SK-N-SH (cell line): ENCODE measurements around the gene SFMBT2. TPM values are rescaled to one million over a fixed set of nuclear protein-coding genes. Genes with fewer than 3 reads are reported as not detected.
A peak's percentile ranks its signal among the peaks of the same experiment; 100 is the strongest.

Experiments used
- CTCF ChIA-PET: fragments of 300-600, 350-600 bp; formaldehyde crosslinking; extraction: SDS; loops from one replicate; lab custom pipeline; 2021; lab: Yijun Ruan, JAX
- POLR2A ChIA-PET: fragments of 350-600 bp; sonication (Branson Sonifier 250); formaldehyde crosslinking; extraction: SDS; loops from one replicate; lab custom pipeline; 2020; ENCODE audit warnings: antibody characterized with exemption, inconsistent platforms; lab: Yijun Ruan, JAX
- DNase-seq: peaks from one replicate; pipeline ENCODE4 v3.0.0; 2012
- H2AFZ ChIP-seq: fragments of 200-600 bp; sonication (generic); 2 replicates; pipeline ENCODE4 v1.8.1; 2016; ENCODE audit warnings: antibody characterized with exemption, mild to moderate bottlenecking, low read depth
- H3F3A ChIP-seq: fragments of 200-600 bp; sonication (generic); replicated peaks from 2 replicates; pipeline ENCODE3; 2016; ENCODE audit warnings: antibody characterized with exemption, mild to moderate bottlenecking; ENCODE audit not compliant: insufficient read depth
- H3K27ac ChIP-seq, 2 experiments: fragments of 200-500 bp in 1 of 2; fragments of 200-600 bp in 1 of 2; sonication (Bioruptor generic) in 1 of 2; sonication (generic), shearing (Covaris generic) in 1 of 2; 2 replicates each; pipeline versions ENCODE4 v1.5.1 to v1.6.1; 2014 to 2016; ENCODE audit warnings: low read depth in 2 of 2, inconsistent platforms in 1 of 2, low read length in 1 of 2, mild to moderate bottlenecking in 1 of 2, mixed read lengths in 1 of 2
- H3K27me3 ChIP-seq: fragments of 200-600 bp; sonication (generic), shearing (Covaris generic); 2 replicates; pipeline ENCODE4 v1.6.1; 2016; ENCODE audit warnings: mixed run types; ENCODE audit not compliant: insufficient read depth
- H3K36me3 ChIP-seq, 2 experiments: fragments of 200-500 bp in 1 of 2; fragments of 200-600 bp in 1 of 2; sonication (Bioruptor generic) in 1 of 2; sonication (generic) in 1 of 2; replicated peaks in 1 of 2; 2 replicates each; pipeline versions ENCODE3 to v1.5.1; 2014 to 2016; ENCODE audit warnings: low read length in 1 of 2, mild to moderate bottlenecking in 1 of 2; ENCODE audit not compliant: insufficient read depth in 2 of 2, control insufficient read depth in 1 of 2
- H3K4me1 ChIP-seq, 2 experiments: fragments of 200-500 bp in 1 of 2; fragments of 200-600 bp in 1 of 2; sonication (Bioruptor generic) in 1 of 2; sonication (generic), shearing (Covaris generic) in 1 of 2; 2 replicates each; pipeline versions ENCODE4 v1.5.1 to v1.6.1; 2014 to 2016; ENCODE audit warnings: low read depth in 1 of 2, low read length in 1 of 2, mixed run types in 1 of 2; ENCODE audit not compliant: insufficient read depth in 2 of 2, control insufficient read depth in 1 of 2
- H3K4me2 ChIP-seq: fragments of 200-600 bp; sonication (generic), shearing (Covaris generic); 2 replicates; pipeline ENCODE4 v1.6.1; 2017; ENCODE audit warnings: mixed run types
- H3K4me3 ChIP-seq, 2 experiments: fragments of 200-500 bp in 1 of 2; fragments of 200-600 bp in 1 of 2; sonication (Bioruptor generic) in 1 of 2; sonication (generic), shearing (Covaris generic) in 1 of 2; 2 replicates each; pipeline versions ENCODE4 v1.5.1 to v1.8.1; 2014 to 2016; ENCODE audit warnings: low read depth in 2 of 2, inconsistent platforms in 1 of 2, low read length in 1 of 2, mild to moderate bottlenecking in 1 of 2, mixed read lengths in 1 of 2, moderate library complexity in 1 of 2
- H3K79me2 ChIP-seq: fragments of 200-600 bp; sonication (generic); 2 replicates; pipeline ENCODE4 v1.8.1; 2017; ENCODE audit warnings: mild to moderate bottlenecking; ENCODE audit not compliant: insufficient read depth
- H3K9ac ChIP-seq: fragments of 200-600 bp; sonication (generic); 2 replicates; pipeline ENCODE4 v1.6.1; 2017; ENCODE audit warnings: mixed run types
- H3K9me2 ChIP-seq: fragments of 200-600 bp; sonication (generic); 2 replicates; pipeline ENCODE4 v1.6.1; 2017; ENCODE audit warnings: mixed run types
- H3K9me3 ChIP-seq: fragments of 200-600 bp; sonication (generic); 2 replicates; pipeline ENCODE4 v1.6.1; 2017; ENCODE audit warnings: mixed run types, mild to moderate bottlenecking, moderate library complexity
- H4K20me1 ChIP-seq: fragments of 200-600 bp; sonication (generic); 2 replicates; pipeline ENCODE4 v1.6.1; 2017; ENCODE audit warnings: mild to moderate bottlenecking, mixed run types; ENCODE audit not compliant: insufficient read depth
- CHD2 ChIP-seq: fragments of 150-350 bp; IDR thresholded peaks from 2 replicates; pipeline ENCODE4 v1.6.1; 2018; ENCODE audit warnings: low read length; ENCODE audit not compliant: partially characterized antibody
- CTCF ChIP-seq: fragments of 200-600 bp; sonication (generic); IDR thresholded peaks from 2 replicates; pipeline ENCODE4 v1.6.1; 2017; ENCODE audit warnings: antibody characterized with exemption, mild to moderate bottlenecking, moderate library complexity
- ELF1 ChIP-seq: IDR thresholded peaks from 2 replicates; pipeline ENCODE4 v1.4.0; 2012
- EP300 ChIP-seq, 2 experiments: IDR thresholded peaks; 2 replicates each; pipeline versions ENCODE4 v1.4.0 to v1.6.1; 2012; ENCODE audit warnings: borderline replicate concordance in 1 of 2, low read depth in 1 of 2, low read length in 1 of 2
- FOXJ3 ChIP-seq: sonication (generic); formaldehyde crosslinking; IDR thresholded peaks from 2 replicates; pipeline ENCODE4 v1.5.1; 2020; ENCODE audit warnings: mild to moderate bottlenecking, missing genetic modification reagents
- FOXM1 ChIP-seq: IDR thresholded peaks from 2 replicates; pipeline ENCODE4 v1.4.0; 2012; ENCODE audit warnings: low read depth, mild to moderate bottlenecking
- GABPA ChIP-seq: IDR thresholded peaks from 2 replicates; pipeline ENCODE4 v1.4.0; 2012; ENCODE audit warnings: low read depth, mild to moderate bottlenecking
- GATA2 ChIP-seq: sonication (generic); formaldehyde crosslinking; IDR thresholded peaks from 2 replicates; pipeline ENCODE4 v1.5.0; 2020; ENCODE audit warnings: mild to moderate bottlenecking, missing genetic modification reagents
- JUND ChIP-seq: IDR thresholded peaks from 2 replicates; pipeline ENCODE4 v1.4.0; 2012
- MXI1 ChIP-seq: IDR thresholded peaks from 2 replicates; pipeline ENCODE4 v1.6.1; 2012; ENCODE audit warnings: mild to moderate bottlenecking, low read depth, low read length, improper control_type of control experiment
- NFIC ChIP-seq: IDR thresholded peaks from 2 replicates; pipeline ENCODE4 v1.4.0; 2012; ENCODE audit warnings: borderline replicate concordance
- NRF1 ChIP-seq: IDR thresholded peaks from 2 replicates; pipeline ENCODE4 v1.6.1; 2012; ENCODE audit warnings: low read depth, mild to moderate bottlenecking, low read length
- PBX3 ChIP-seq: IDR thresholded peaks from 2 replicates; pipeline ENCODE4; 2012
- RAD21 ChIP-seq: IDR thresholded peaks from 2 replicates; pipeline ENCODE4 v1.6.1; 2012; ENCODE audit warnings: mild to moderate bottlenecking, low read length
- RXRA ChIP-seq: IDR thresholded peaks from 2 replicates; pipeline ENCODE4 v1.4.0; 2012; ENCODE audit warnings: low read depth, mild to moderate bottlenecking, borderline replicate concordance
- SIN3A ChIP-seq: IDR thresholded peaks from 2 replicates; pipeline ENCODE4 v1.6.1; 2012; ENCODE audit warnings: low read depth, mild to moderate bottlenecking, low read length, moderate library complexity, borderline replicate concordance
- TEAD4 ChIP-seq: IDR thresholded peaks from 2 replicates; pipeline ENCODE4 v1.4.0; 2012; ENCODE audit warnings: mild to moderate bottlenecking, borderline replicate concordance; ENCODE audit not compliant: insufficient read depth
- USF1 ChIP-seq: IDR thresholded peaks from 2 replicates; pipeline ENCODE4 v1.4.0; 2012; ENCODE audit warnings: low read depth, borderline replicate concordance
- ZBTB33 ChIP-seq: IDR thresholded peaks from 2 replicates; pipeline ENCODE4 v1.4.0; 2012; ENCODE audit warnings: low read depth, borderline replicate concordance
- WGBS: methylation state at CpG from one replicate; pipeline ENCODE4 v1.1.6; 2017; ENCODE audit warnings: low lambda C conversion rate; 5-methylcytosine and 5-hydroxymethylcytosine counted together
- polyA plus RNA-seq, 3 experiments: library from polyadenylated mRNA; depleted of rRNA; stranded (reverse); fragments of >200 nt; gene quantifications; 2 replicates each; pipeline ENCODE4 v1.2.3, GENCODE V29; 2012

The SFMBT2 gene
- polyA plus RNA-seq, 1 of the 3 experiments (the other 2 are of a cell fraction), result 0.20 TPM

GRCh38 chr10:7411671-7412128, 866 bp upstream of the SFMBT2 start:
- Histone ChIP-seq H3K4me3 (peak overlapping the region in 1 of 2 experiments; percentile 57; a peak in 1 of 4 replicates), H3K4me2 (peak overlapping the region; percentile 94; the same call in 1 of the 2 replicates)
- POLR2A ChIA-PET, result no interaction called here

GRCh38 chr10:7410301-7410861, 453 bp downstream of the SFMBT2 start:
- no peaks in the 10 kb centered on the region for H3K9me3 ChIP-seq
- H3K4me1 ChIP-seq, result peaks cover 0 to 15% of the 10 kb centered on the region in 2 experiments; a peak in 1 of 4 replicates
- CTCF ChIA-PET, result interaction anchor here (0.6 to 6.9 kb wide), 9 partner anchors 19 to 1380 kb away, joined by 3 to 72 read pairs (median 3); no protein-coding TSS in a partner anchor
- H3K27ac ChIP-seq, result peak overlapping the region in 1 of 2 experiments; percentile 60; a peak in 2 of 4 replicates
- TF ChIP-seq ZBTB33 (no peak), FOXM1 (no peak), TEAD4 (no peak), CTCF (no peak), RAD21 (no peak), ELF1 (no peak), USF1 (no peak), GABPA (no peak), NFIC (no peak), CHD2 (no peak), PBX3 (no peak), SIN3A (no peak), EP300 (IDR thresholded peaks at IDR 0.05; ENCODE audit: borderline replicate concordance in 1 of 2, low read depth in 1 of 2, low read length in 1 of 2) (no peak), RXRA (no peak), GATA2 (CRISPR knock-in tag) (no peak), NRF1 (no peak), FOXJ3 (no peak), JUND (no peak)
- peak; percentile 60 for DNase-seq
- no peak overlapping the region for H3K9ac ChIP-seq
- H3K27me3 ChIP-seq, result peaks cover 38% of the 10 kb centered on the region
- POLR2A ChIA-PET, result interaction anchor here (0.6 to 0.8 kb wide), 7 partner anchors 38 to 497 kb away, joined by 3 to 4 read pairs (median 3); no protein-coding TSS in a partner anchor
- no peaks in the 10 kb centered on the region for H4K20me1 ChIP-seq
- no peaks in the 10 kb centered on the region for H3K36me3 ChIP-seq
- 2% methylated on average over 33 of the region's 43 CpGs for WGBS
- H3K4me2 ChIP-seq, result peak overlapping the region; percentile 94
- no peaks in the 10 kb centered on the region for H3K79me2 ChIP-seq
- no peaks in the 10 kb centered on the region for H3K9me2 ChIP-seq
- H2AFZ ChIP-seq, result peak overlapping the region; percentile 87
- no peaks in the 10 kb centered on the region for H3F3A ChIP-seq
- peak overlapping the region; percentile 57 to 72 for H3K4me3 ChIP-seq

More at GRCh38 chr10:7411671-7412128, 866 bp upstream of the SFMBT2 start:
- Histone ChIP-seq H3K36me3 (no peaks in the 10 kb centered on the region), H3K27me3 (peaks cover 38% of the 10 kb centered on the region), H3K4me1 (peaks cover 0 to 13% of the 10 kb centered on the region in 2 experiments; a peak in 1 of 4 replicates), H3K9ac (no peak overlapping the region), H4K20me1 (no peaks in the 10 kb centered on the region), H3F3A (no peaks in the 10 kb centered on the region), H3K9me3 (no peaks in the 10 kb centered on the region), H3K79me2 (no peaks in the 10 kb centered on the region), H3K9me2 (no peaks in the 10 kb centered on the region), H3K27ac (no peak overlapping the region), H2AFZ (no peak overlapping the region)
- DNase-seq, result no peak
- whole genome bisulfite sequencing, result 26% methylated on average over 30 of the region's 38 CpGs
- CTCF ChIA-PET, result interaction anchor here (0.6 to 6.9 kb wide), 11 partner anchors 12 to 495 kb away, joined by 3 to 72 read pairs (median 4); no protein-coding TSS in a partner anchor
- TF ChIP-seq JUND (no peak), MXI1 (no peak)
